Tibial nerve (tissue), 4 donors: ENCODE results near the gene STARD3. TPM values are rescaled to one million over a fixed set of nuclear protein-coding genes. Genes with fewer than 3 reads are reported as not detected.

ENCODE experiments used
- DNase-seq, 2 donors: peaks; one replicate each; pipeline ENCODE4 v3.0.0-alpha.2; 2019; ENCODE audit warnings: low spot score in 2 of 2
- H3K27ac ChIP-seq, 4 donors: fragments of 200-600 bp; sonication (generic) in 3 of 4; one replicate each; pipeline ENCODE4 v1.5.1; 2017 to 2019; ENCODE audit warnings: mild to moderate bottlenecking in 1 of 4
- H3K27me3 ChIP-seq, 2 donors: fragments of 200-600 bp; sonication (generic) in 1 of 2; one replicate each; pipeline versions ENCODE4 v1.5.1 to v1.6.0; 2017 to 2019
- H3K36me3 ChIP-seq, 3 donors: fragments of 200-600 bp; sonication (generic); one replicate each; pipeline ENCODE4 v1.5.1; 2018 to 2019
- H3K4me1 ChIP-seq, 4 donors: fragments of 200-600 bp; sonication (generic) in 3 of 4; one replicate each; pipeline ENCODE4 v1.5.1; 2017 to 2019
- H3K4me3 ChIP-seq, 4 donors: fragments of 200-600 bp; sonication (generic) in 3 of 4; one replicate each; pipeline ENCODE4 v1.5.1; 2017 to 2019; ENCODE audit warnings: mild to moderate bottlenecking in 1 of 4, moderate library complexity in 1 of 4
- H3K9me3 ChIP-seq, 4 donors: fragments of 200-600 bp; sonication (generic) in 3 of 4; one replicate each; pipeline ENCODE4 v1.5.1; 2017 to 2019
- EP300 ChIP-seq, 2 donors: sonication (generic); formaldehyde crosslinking; IDR thresholded peaks; one replicate each; pipeline ENCODE4 v1.6.1; 2017; ENCODE audit warnings: antibody characterized with exemption in 2 of 2, mild to moderate bottlenecking in 1 of 2
- POLR2A ChIP-seq, 2 donors: fragments of 450-650 bp; IDR thresholded peaks; one replicate each; pipeline ENCODE4 v1.6.1; 2017; ENCODE audit warnings: antibody characterized with exemption in 2 of 2, mild to moderate bottlenecking in 2 of 2, moderate library complexity in 2 of 2
- WGBS, 2 donors: methylation state at CpG; one replicate each; pipeline ENCODE4 v1.1.5; 2018; 5-methylcytosine and 5-hydroxymethylcytosine counted together
- total RNA-seq, 4 donors: library from RNA; depleted of rRNA; stranded (reverse); fragments of >200 nt; gene quantifications; one replicate each; pipeline ENCODE4 v1.1.0, GENCODE V29; 2016
- TF ChIP-seq, protein P1 (sequence below), 5 experiments: fragments of 200-600 bp in 3 of 5; fragments of 450-650 bp in 2 of 5; sonication (generic) in 3 of 5; IDR thresholded peaks; one replicate each; pipeline ENCODE4 v1.5.1; 2016 to 2019; ENCODE audit warnings: antibody characterized with exemption in 5 of 5, mild to moderate bottlenecking in 3 of 5, moderate library complexity in 2 of 5

STARD3 gene
- total RNA-seq, 4 donors from 2014 or later: 85.3 to 170 (median 108) TPM

DNA sequence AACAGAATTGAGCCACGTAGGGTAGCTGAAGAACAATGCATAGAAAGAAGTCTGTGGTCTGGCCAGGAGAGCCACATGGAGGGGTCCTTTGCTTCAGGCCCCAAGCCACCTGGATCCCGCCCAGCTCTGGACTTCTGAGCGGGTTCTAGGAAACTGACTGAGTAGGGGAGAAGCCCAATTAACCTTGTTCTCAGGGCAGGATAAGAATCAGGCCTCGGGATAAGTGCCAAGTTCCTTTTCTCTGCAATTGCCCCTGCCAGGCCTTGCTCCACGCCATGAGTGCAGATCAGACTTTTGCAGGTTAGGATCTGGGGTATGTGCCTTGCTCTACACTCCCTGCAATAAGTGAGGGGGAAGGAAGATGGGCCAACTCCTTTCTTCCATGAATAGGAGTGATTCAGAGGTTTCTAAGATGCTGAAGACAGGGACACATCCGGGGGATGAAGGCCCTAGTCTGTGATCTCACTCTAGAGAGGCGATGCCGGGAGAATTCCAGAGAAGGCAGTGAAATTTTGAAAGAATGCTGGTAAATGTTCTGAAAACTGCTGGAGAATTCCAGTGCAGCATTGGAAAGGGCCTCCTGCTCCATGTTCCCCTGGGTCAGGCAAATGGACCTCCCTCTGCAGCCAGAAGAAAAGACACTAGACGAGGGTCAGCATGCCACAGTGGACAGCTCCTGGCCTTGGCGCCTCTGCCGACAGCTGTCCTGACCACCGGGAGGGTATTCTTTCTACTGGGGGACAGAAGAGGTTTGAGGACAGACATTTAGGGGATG lies 35.0 kb upstream of the STARD3 start:
- no peak overlapping the region for H3K4me3 ChIP-seq
- DNase-seq: no peak
- WGBS, 2 donors: 35 to 45% methylated on average over 12 of the region's 12 CpGs
- no peaks in the 10 kb centered on the region for H3K9me3 ChIP-seq
- H3K4me1 ChIP-seq: peaks cover 0 to 65% (median 29%) of the 10 kb centered on the region in 4 donors
- no peaks in the 10 kb centered on the region for H3K36me3 ChIP-seq
- TF ChIP-seq EP300 (IDR thresholded peaks at IDR 0.05) (no peak), POLR2A (IDR thresholded peaks at IDR 0.05) (no peak)
- TF ChIP-seq, protein P1, sequence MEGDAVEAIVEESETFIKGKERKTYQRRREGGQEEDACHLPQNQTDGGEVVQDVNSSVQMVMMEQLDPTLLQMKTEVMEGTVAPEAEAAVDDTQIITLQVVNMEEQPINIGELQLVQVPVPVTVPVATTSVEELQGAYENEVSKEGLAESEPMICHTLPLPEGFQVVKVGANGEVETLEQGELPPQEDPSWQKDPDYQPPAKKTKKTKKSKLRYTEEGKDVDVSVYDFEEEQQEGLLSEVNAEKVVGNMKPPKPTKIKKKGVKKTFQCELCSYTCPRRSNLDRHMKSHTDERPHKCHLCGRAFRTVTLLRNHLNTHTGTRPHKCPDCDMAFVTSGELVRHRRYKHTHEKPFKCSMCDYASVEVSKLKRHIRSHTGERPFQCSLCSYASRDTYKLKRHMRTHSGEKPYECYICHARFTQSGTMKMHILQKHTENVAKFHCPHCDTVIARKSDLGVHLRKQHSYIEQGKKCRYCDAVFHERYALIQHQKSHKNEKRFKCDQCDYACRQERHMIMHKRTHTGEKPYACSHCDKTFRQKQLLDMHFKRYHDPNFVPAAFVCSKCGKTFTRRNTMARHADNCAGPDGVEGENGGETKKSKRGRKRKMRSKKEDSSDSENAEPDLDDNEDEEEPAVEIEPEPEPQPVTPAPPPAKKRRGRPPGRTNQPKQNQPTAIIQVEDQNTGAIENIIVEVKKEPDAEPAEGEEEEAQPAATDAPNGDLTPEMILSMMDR (IDR thresholded peaks at IDR 0.05): no peak
- H3K27me3 ChIP-seq: peaks cover 7 to 100% of the 10 kb centered on the region in 2 donors
- H3K27ac ChIP-seq: no peak overlapping the region

DNA sequence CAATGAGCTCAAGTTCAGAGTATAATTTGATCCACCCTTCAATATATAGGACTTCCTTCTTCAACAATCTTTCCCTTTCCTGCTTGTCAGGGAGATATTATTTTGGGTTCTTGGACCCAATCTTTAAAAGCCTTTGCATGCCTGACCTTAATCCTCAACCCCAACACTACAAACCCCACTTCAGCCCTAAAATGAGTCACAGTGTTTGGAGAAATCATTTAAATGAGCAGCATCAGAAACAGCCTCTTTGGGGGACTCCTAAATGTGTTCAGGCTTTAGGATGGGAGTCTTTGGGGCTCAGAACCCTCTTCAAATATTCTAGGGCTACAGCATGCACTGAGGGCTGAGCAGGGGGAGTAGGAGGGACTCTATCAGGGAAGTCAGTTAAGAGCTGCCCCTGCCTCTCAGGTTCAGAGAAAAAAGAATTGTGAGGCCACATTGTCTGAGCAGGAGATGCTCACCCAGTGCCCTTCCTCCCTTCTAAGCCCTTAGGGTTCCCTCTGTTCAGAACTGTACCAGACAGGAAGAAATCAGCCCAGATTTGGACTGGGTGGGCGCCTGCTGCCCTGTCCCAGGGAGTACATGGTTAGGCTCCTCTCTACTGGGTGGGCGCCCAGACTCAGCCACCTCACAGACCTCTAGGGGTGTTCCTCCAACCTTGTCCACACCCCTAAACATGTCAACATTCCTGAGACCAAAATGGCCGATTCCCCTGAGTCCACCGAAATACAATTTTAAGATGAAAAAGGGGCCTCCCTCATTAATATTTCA lies 34.2 kb upstream of the STARD3 start:
- Histone ChIP-seq H3K4me1 (peaks cover 0 to 65% (median 33%) of the 10 kb centered on the region in 4 donors), H3K27me3 (peaks cover 7 to 100% of the 10 kb centered on the region in 2 donors), H3K4me3 (no peak overlapping the region), H3K36me3 (no peaks in the 10 kb centered on the region), H3K27ac (no peak overlapping the region), H3K9me3 (no peaks in the 10 kb centered on the region)
- DNase-seq: no peak
- TF ChIP-seq, protein P1 (IDR thresholded peaks at IDR 0.05): no peak
- TF ChIP-seq EP300 (IDR thresholded peaks at IDR 0.05) (no peak), POLR2A (IDR thresholded peaks at IDR 0.05) (no peak)
- WGBS, 2 donors: 45 to 51% methylated on average over 4 of the region's 4 CpGs

DNA sequence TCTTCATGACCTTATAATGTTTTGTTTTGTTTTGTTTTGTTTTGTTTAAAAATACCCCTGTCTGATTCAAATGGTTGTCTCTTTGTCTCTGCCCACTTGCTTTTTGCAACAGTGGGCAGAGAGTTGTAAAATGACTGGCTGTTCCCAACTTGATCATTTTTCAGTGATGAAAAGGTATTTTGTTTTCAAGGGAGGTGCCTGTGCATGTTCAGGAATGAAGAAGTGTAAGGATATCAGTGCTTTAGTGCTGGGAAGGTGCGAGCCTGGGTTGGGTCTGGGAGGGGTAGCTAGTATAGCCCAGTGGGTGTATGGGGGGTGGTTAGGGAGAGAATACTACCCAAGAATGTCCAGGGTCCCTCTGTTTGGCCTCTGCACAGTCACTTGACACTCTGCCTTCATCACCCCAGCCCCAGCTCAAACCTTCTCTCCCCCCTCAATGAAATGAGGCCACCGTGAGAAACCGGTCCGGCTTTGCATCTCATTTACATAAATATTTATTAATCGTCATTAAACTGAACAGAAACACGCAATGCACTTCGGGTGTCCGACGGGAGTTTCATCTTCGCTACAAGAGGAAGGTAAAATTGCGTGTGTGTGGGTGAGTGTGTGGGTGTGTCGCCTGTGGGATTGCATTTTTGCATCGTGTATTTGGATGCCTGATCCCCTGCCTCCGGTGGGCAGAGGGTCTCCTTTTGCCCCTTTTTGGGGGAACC lies 33.5 kb upstream of the STARD3 start:
- no peak overlapping the region for H3K27ac ChIP-seq
- 7 to 13% methylated on average over 14 of the region's 14 CpGs for WGBS, 2 donors
- H3K9me3 ChIP-seq: no peaks in the 10 kb centered on the region
- H3K36me3 ChIP-seq: no peaks in the 10 kb centered on the region
- H3K27me3 ChIP-seq: peaks cover 9 to 100% of the 10 kb centered on the region in 2 donors
- peaks cover 0 to 65% (median 29%) of the 10 kb centered on the region in 4 donors for H3K4me1 ChIP-seq
- TF ChIP-seq POLR2A (IDR thresholded peaks at IDR 0.05): no peak
- no peak for TF ChIP-seq EP300 (IDR thresholded peaks at IDR 0.05)
- TF ChIP-seq, protein P1 (IDR thresholded peaks at IDR 0.05): no peak
- no peak for DNase-seq
- no peak overlapping the region for H3K4me3 ChIP-seq

DNA sequence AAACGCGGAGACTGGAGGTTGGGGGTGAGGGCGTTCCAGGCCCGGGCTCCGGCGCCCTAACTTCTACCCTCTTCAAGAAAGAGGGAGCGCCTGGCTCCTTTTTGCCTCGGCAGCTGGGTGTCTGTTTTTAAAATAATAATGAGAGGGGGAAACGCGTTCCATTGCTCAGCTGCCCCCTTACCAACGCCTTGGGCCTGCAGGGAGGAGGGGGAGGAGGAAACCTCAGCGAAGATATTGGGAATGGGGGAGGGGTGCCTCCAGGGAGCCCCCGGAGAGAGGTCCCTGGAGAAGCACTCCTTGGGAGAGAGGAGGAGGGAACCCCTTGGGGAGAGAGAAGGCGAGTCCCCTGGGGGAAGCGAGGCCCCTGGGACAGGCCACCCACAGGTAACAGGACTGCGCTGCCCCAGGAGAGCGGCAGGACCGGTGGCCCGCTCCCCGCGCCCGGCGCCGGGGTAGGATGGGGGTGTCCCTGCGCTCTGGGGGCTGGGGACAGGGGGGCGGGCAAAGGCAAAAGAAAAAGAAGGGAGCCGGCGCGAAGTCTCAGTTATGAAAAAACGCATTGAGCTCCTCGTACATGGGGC lies 31.9 kb upstream of the STARD3 start:
- H3K4me1 ChIP-seq: peaks cover 0 to 50% (median 19%) of the 10 kb centered on the region in 4 donors
- no peaks in the 10 kb centered on the region for H3K9me3 ChIP-seq
- H3K27me3 ChIP-seq: peaks cover 10 to 100% of the 10 kb centered on the region in 2 donors
- H3K4me3 ChIP-seq: no peak overlapping the region
- no peak overlapping the region for H3K27ac ChIP-seq
- TF ChIP-seq EP300 (IDR thresholded peaks at IDR 0.05) (no peak), POLR2A (IDR thresholded peaks at IDR 0.05) (no peak)
- H3K36me3 ChIP-seq: no peaks in the 10 kb centered on the region
- no peak for DNase-seq
- 3 to 5% methylated on average over 31 of the region's 31 CpGs for WGBS, 2 donors
